Measurements from ENCODE around the gene SH3TC1. TPM values are rescaled to one million over a fixed set of nuclear protein-coding genes. Genes with fewer than 3 reads are reported as not detected.
A peak's percentile ranks its signal among the peaks of the same experiment; 100 is the strongest.

SH3TC1 gene
- polyA plus RNA-seq, 2 of the 4 experiments (the other 2 are of a cell fraction) = 2.8 to 7.4 TPM

GRCh38 chr4:8245884-8246833 lies 47.1 kb downstream of the SH3TC1 start (continued):
- TF ChIP-seq GATA3 (IDR thresholded peaks at IDR 0.05; ENCODE audit: borderline replicate concordance) (no peak), FOSB (CRISPR knock-in tag; IDR thresholded peaks at IDR 0.05) (no peak), HOXB13 (CRISPR knock-in tag; IDR thresholded peaks at IDR 0.05; ENCODE audit: low read depth) (no peak), JUNB (IDR thresholded peaks at IDR 0.05) (no peak), ELK1 (IDR thresholded peaks at IDR 0.05; ENCODE audit: low read depth, low read length) (no peak), EHF (CRISPR knock-in tag; IDR thresholded peaks at IDR 0.05) (no peak), CEBPB (IDR thresholded peaks at IDR 0.05) (no peak), POLR2AphosphoS2 (conservative IDR thresholded peaks at IDR 0.05; ENCODE audit: low read length) (no peak), EHMT2 (IDR thresholded peaks at IDR 0.05; ENCODE audit: low read depth) (no peak), FOXS1 (CRISPR knock-in tag; IDR thresholded peaks at IDR 0.05) (no peak)

- ChIA-PET POLR2A (no interaction called here), CTCF (interaction anchor here (0.9 to 17.2 kb wide), 2 partner anchors 11 to 154 kb away, joined by 3 to 270 read pairs; no protein-coding TSS in a partner anchor)
- Histone ChIP-seq H3K4me3 (no peak overlapping the region), H3K4me1 (peaks cover 24% of the 10 kb centered on the region), H3K27ac (peak overlapping the region; percentile 69 to 88), H3K9me3 (no peaks in the 10 kb centered on the region), H3K4me2 (peak overlapping the region; percentile 48)
- FAIRE-seq (no peak), DNase-seq (ENCODE audit: low read depth in 1 of 2, low spot score in 1 of 2) (peak in 1 of 2 experiments; percentile 53), ATAC-seq (peak; percentile 21 to 60; a peak in 4 of 6 replicates)
- WGBS (ENCODE audit: missing lambda C conversion rate) = 89% methylated on average over 15 of the region's 31 CpGs
- TF ChIP-seq TP53 (CRISPR knock-in tag; IDR thresholded peaks at IDR 0.05) (no peak), MAFK (IDR thresholded peaks at IDR 0.05; ENCODE audit: partially characterized antibody) (no peak), ZFP36 (IDR thresholded peaks at IDR 0.05; ENCODE audit: borderline replicate concordance, partially characterized antibody) (no peak), HOXB13 (CRISPR knock-in tag; IDR thresholded peaks at IDR 0.05; ENCODE audit: low read depth) (no peak), SREBF2 (IDR thresholded peaks at IDR 0.05) (no peak), TFCP2L1 (CRISPR knock-in tag; IDR thresholded peaks at IDR 0.05) (no peak), JUNB (IDR thresholded peaks at IDR 0.05) (no peak), MAZ (IDR thresholded peaks at IDR 0.05; ENCODE audit: borderline replicate concordance, low read depth, low read length) (no peak), RCOR1 (IDR thresholded peaks at IDR 0.05; ENCODE audit: low read depth, low read length) (no peak), ATOH8 (CRISPR knock-in tag; IDR thresholded peaks at IDR 0.05; ENCODE audit: low read depth) (no peak), NPAS2 (CRISPR knock-in tag; IDR thresholded peaks at IDR 0.05; ENCODE audit: borderline replicate concordance) (no peak), CBX8 (IDR thresholded peaks at IDR 0.05) (no peak), ELK1 (IDR thresholded peaks at IDR 0.05; ENCODE audit: low read depth, low read length) (no peak), RARB (CRISPR knock-in tag; IDR thresholded peaks at IDR 0.05) (no peak)
Measured at GRCh38 chr4:8247047-8247930, 48.2 kb downstream of the SH3TC1 start.
